Measurements from ENCODE around the gene CLEC2B.

DNA sequence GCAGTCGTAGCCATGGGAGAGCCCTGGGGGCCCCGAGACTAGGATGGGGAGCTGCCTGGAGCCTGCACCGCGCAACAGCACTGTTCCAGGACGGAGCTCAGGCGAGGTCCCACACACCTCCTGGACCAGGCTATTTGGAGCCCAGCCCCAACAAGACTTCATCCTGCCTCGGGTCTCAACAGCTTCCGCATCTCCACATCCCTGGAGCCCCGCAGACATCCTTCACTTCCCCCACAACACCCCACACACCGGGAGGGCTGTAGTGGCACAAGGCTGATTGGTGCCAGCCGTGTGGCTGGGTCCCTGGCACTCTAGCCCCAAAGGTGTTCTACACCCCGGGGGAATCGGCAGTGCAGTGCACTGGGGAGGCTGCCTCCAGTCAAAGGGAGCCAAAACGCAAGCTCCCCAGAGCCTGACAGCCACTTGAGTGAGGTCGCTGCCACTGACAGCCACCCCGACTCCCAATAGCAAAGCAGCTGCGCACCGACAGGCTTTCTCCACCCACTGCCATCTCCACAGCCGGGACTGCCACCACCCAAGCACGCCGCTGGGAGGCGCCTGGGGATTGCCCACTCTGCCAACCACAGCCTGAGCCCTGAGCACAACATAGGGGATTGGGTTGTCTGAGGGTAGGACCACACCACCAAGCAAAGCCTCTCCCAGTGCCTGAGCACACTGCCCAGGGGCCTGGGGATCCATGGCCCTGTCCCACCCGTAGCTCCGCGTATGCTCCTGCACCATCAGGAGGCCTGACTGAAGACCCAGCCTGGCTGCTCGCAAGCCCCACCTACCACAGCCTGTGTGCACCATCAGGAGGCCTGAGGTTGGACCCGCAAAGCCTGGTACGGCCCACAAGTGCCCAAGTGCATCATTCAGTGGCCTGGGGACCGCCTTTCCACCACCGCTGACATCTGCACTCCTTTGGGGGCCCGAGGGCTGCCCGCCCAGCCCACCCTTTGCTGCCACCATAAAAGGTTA, 55.0 kb downstream of the CLEC2B start:
- TF ChIP-seq CTCF (IDR thresholded peaks at IDR 0.05) (peak; percentile 99), ZFX (IDR thresholded peaks at IDR 0.05; ENCODE audit: borderline replicate concordance) (no peak)
